Stimulated activated CD4-positive, alpha-beta T cell treated with anti-CD3 and anti-CD28 coated beads, Interleukin-15, amount 100 ng/mL, for 1 hour (primary cell): ENCODE data around the gene SLC44A3.
A peak's percentile ranks its signal among the peaks of the same experiment; 100 is the strongest.

Experiments used
- DNase-seq, 2 donors: peaks; one replicate each; pipeline ENCODE4 v3.0.0-alpha.2; 2020; ENCODE audit warnings: low read depth in 1 of 2, low spot score in 1 of 2

The SLC44A3 gene

GRCh38 chr1:94801919-94802546 is 18.1 kb upstream of the SLC44A3 start:
- no peak for DNase-seq

GRCh38 chr1:94803106-94803505 is 17.1 kb upstream of the SLC44A3 start:
- no peak for DNase-seq

GRCh38 chr1:94803517-94804441 is 16.4 kb upstream of the SLC44A3 start:
- DNase-seq = no peak

- no peak for DNase-seq
Observed at GRCh38 chr1:94804442-94804837, 15.7 kb upstream of the SLC44A3 start.

- peak in 1 of 2 donors; percentile 17 for DNase-seq
Observed at GRCh38 chr1:94805912-94806311, 14.2 kb upstream of the SLC44A3 start.

- no peak for DNase-seq
Observed at GRCh38 chr1:94806441-94806871, 13.7 kb upstream of the SLC44A3 start.

- no peak for DNase-seq
Observed at GRCh38 chr1:94807742-94808491, 12.2 kb upstream of the SLC44A3 start.

- no peak for DNase-seq
Observed at GRCh38 chr1:94808669-94809068, 11.5 kb upstream of the SLC44A3 start.

- DNase-seq = no peak
Observed at GRCh38 chr1:94812985-94813384, 7.2 kb upstream of the SLC44A3 start.

GRCh38 chr1:94816030-94816429 is 4.1 kb upstream of the SLC44A3 start:
- no peak for DNase-seq

GRCh38 chr1:94817712-94818111 is 2.4 kb upstream of the SLC44A3 start:
- DNase-seq = no peak

- no peak for DNase-seq
Observed at GRCh38 chr1:94819238-94819944, 766 bp upstream of the SLC44A3 start.

GRCh38 chr1:94820936-94821335 is 779 bp downstream of the SLC44A3 start:
- DNase-seq = no peak

- no peak for DNase-seq
Observed at GRCh38 chr1:94821636-94822305, 1.6 kb downstream of the SLC44A3 start.

GRCh38 chr1:94823116-94823515 is 3.0 kb downstream of the SLC44A3 start:
- DNase-seq = no peak

- no peak for DNase-seq
Observed at GRCh38 chr1:94825936-94826335, 5.8 kb downstream of the SLC44A3 start.

GRCh38 chr1:94827434-94827833 is 7.3 kb downstream of the SLC44A3 start:
- no peak for DNase-seq

GRCh38 chr1:94828251-94828650 is 8.1 kb downstream of the SLC44A3 start:
- no peak for DNase-seq

GRCh38 chr1:94831641-94832040 is 11.5 kb downstream of the SLC44A3 start:
- no peak for DNase-seq

- no peak for DNase-seq
Observed at GRCh38 chr1:94832446-94832845, 12.3 kb downstream of the SLC44A3 start.
